HG02840 (cell line): ENCODE measurements around the gene ZFR.
A peak's percentile ranks its signal among the peaks of the same experiment; 100 is the strongest.
"Not testable (repeated sequence)": the region's sequence is repeated elsewhere in the genome, so short reads cannot be mapped to it uniquely, and the experiment has no call there.

Source experiments
- ATAC-seq: cut with Tn5 transposase; IDR thresholded peaks from one replicate; pipeline ENCODE4 v1.9.1; 2021; ENCODE audit warnings: mild to moderate bottlenecking, moderate library complexity, moderate number of reproducible peaks; ENCODE audit not compliant: unreplicated experiment, low FRiP score

ZFR gene

GRCh38 chr5:32453916-32454315 is 9.4 kb upstream of the ZFR start:
- no peak for ATAC-seq

GRCh38 chr5:32452316-32452715 is 7.8 kb upstream of the ZFR start:
- not testable (repeated sequence) for ATAC-seq

- ATAC-seq = no peak
These were observed 6.4 kb upstream of the ZFR start for GRCh38 chr5:32450952-32451351.

- no peak for ATAC-seq
These were observed 4.7 kb upstream of the ZFR start for GRCh38 chr5:32449262-32449661.

- ATAC-seq = no peak
These were observed 2.1 kb upstream of the ZFR start for GRCh38 chr5:32446630-32447029.

GRCh38 chr5:32445831-32446614 is 1.5 kb upstream of the ZFR start:
- ATAC-seq = no peak

GRCh38 chr5:32445287-32445758 is 783 bp upstream of the ZFR start:
- ATAC-seq = no peak

GRCh38 chr5:32443541-32444430 is 754 bp downstream of the ZFR start:
- ATAC-seq = peak; percentile 31

- ATAC-seq = peak; percentile 44
These were observed 1.4 kb downstream of the ZFR start for GRCh38 chr5:32443145-32443540.

GRCh38 chr5:32439086-32439642 is 5.4 kb downstream of the ZFR start:
- ATAC-seq = no peak

- ATAC-seq = no peak
These were observed 7.8 kb downstream of the ZFR start for GRCh38 chr5:32436553-32437242.

- ATAC-seq = no peak
These were observed 9.2 kb downstream of the ZFR start for GRCh38 chr5:32435383-32435782.

GRCh38 chr5:32434221-32434620 is 10.3 kb downstream of the ZFR start:
- no peak for ATAC-seq

GRCh38 chr5:32432633-32433032 is 11.9 kb downstream of the ZFR start:
- no peak for ATAC-seq

GRCh38 chr5:32430825-32431224 is 13.7 kb downstream of the ZFR start:
- ATAC-seq = not testable (repeated sequence)

- no peak for ATAC-seq
These were observed 16.1 kb downstream of the ZFR start for GRCh38 chr5:32428426-32428825.

- ATAC-seq = no peak
These were observed 17.9 kb downstream of the ZFR start for GRCh38 chr5:32426440-32427151.

- ATAC-seq = no peak
These were observed 21.8 kb downstream of the ZFR start for GRCh38 chr5:32422697-32423096.

GRCh38 chr5:32421075-32421474 is 23.5 kb downstream of the ZFR start:
- ATAC-seq = no peak

- ATAC-seq = no peak
These were observed 24.0 kb downstream of the ZFR start for GRCh38 chr5:32420506-32420905.
